Peyer's patch (tissue), 4 donors: Measurements from ENCODE around the gene IL34.

Experiments
- CTCF ChIP-seq, 6 experiments: fragments of 450-650 bp in 4 of 6; fragments of 200-600 bp in 2 of 6; sonication (generic) in 1 of 6; IDR thresholded peaks; one replicate each; pipeline ENCODE4 v1.5.1; 2017 to 2019; ENCODE audit warnings: antibody characterized with exemption in 6 of 6, mild to moderate bottlenecking in 3 of 6, moderate library complexity in 1 of 6
- POLR2A ChIP-seq, 2 donors: fragments of 450-650 bp; IDR thresholded peaks; one replicate each; pipeline ENCODE4 v1.5.1; 2017; ENCODE audit warnings: antibody characterized with exemption in 2 of 2, mild to moderate bottlenecking in 2 of 2, moderate library complexity in 2 of 2

DNA sequence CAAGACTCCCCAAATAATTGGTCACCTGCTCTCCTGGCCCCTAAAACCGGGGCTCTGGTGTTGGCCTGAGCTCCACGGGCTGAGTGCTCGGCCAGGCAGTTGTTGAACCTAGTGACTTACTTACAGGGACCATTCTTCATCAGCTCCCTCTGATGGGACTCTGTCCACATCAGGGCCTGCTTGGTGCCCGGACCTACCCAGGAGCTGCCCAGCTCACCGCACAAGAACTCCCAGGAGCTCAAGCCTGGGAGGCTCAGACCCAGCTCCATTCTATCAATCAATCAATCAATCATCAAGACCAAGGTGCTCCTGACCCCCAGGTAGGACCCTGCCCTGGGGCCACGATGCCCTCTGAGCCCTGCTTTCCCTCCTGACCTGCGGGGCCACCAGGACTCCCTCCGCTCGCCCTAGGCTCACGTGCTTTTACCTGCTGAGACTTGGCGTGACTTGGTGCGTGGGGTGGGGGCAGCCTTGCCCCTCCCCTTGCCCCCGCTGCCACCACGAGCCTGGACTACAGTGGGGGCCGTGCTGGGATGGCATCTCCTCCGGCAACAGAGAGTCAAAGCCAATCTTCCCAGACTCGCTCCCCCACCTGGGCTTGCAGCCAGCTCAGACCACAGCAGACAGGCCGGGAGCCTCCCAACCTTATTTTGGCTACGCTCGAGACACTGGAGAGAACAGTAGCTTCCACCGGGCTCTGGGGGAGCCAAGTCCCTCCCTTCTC lies 15.7 kb downstream of the IL34 start:
- no peak for TF ChIP-seq CTCF (IDR thresholded peaks at IDR 0.05)
- no peak for TF ChIP-seq POLR2A (IDR thresholded peaks at IDR 0.05)
